HL-60 (cell line): Measurements from ENCODE around the gene NEK2.
A peak's percentile ranks its signal among the peaks of the same experiment; 100 is the strongest.

ENCODE experiments used
- CTCF ChIP-seq: IDR thresholded peaks from one replicate; pipeline ENCODE4 v1.5.1; 2011; ENCODE audit warnings: low read length, control low read depth, inconsistent platforms; ENCODE audit not compliant: insufficient read depth
- POLR2AphosphoS5 ChIP-seq: IDR thresholded peaks from 2 replicates; pipeline ENCODE4 v1.6.1; 2012; ENCODE audit warnings: low read depth
- SPI1 ChIP-seq: IDR thresholded peaks from 2 replicates; pipeline ENCODE4 v1.6.1; 2012; ENCODE audit warnings: low read depth, mild to moderate bottlenecking, borderline replicate concordance

GRCh38 chr1:211683396-211684297, 8.2 kb upstream of the NEK2 start:
- TF ChIP-seq CTCF (no peak), POLR2AphosphoS5 (no peak), SPI1 (peak; percentile 53; the same call in 1 of the 2 replicates)
